DND-41 (cell line): Measurements from ENCODE around the gene GGTA1.

Experiments used
- EZH2 ChIP-seq: IDR thresholded peaks from 3 replicates; pipeline ENCODE4 v1.6.1; 2012; ENCODE audit warnings: borderline replicate concordance, low read depth, mild to moderate bottlenecking, moderate library complexity, low read length, inconsistent platforms; ENCODE audit not compliant: severe bottlenecking
- TF ChIP-seq, protein P1 (sequence below): IDR thresholded peaks from 2 replicates; pipeline ENCODE4 v1.5.1; 2012; ENCODE audit warnings: borderline replicate concordance, low read length, moderate library complexity, mild to moderate bottlenecking; ENCODE audit not compliant: poor library complexity, severe bottlenecking; ENCODE audit errors: extremely low read depth

DNA sequence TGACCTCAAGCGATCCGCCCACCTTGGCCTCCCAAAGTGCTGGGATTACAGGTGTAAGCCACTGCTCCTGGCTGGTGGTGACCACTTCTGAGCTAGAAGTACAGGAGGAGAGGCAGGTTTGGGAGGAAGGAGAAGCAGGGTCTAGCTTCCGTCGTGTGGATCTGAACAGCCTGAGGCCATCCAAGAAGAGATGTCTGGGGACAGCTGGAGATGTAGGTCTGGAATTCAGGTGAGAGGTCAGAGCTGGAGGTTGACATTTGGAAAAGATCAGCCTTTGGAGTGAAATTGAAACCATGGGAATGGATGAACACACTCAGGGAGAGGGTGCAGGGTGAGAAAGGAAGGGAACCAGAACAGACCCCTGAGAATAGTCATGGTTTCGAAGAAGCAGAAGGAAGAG lies 33.2 kb upstream of the GGTA1 start:
- TF ChIP-seq, protein P1, sequence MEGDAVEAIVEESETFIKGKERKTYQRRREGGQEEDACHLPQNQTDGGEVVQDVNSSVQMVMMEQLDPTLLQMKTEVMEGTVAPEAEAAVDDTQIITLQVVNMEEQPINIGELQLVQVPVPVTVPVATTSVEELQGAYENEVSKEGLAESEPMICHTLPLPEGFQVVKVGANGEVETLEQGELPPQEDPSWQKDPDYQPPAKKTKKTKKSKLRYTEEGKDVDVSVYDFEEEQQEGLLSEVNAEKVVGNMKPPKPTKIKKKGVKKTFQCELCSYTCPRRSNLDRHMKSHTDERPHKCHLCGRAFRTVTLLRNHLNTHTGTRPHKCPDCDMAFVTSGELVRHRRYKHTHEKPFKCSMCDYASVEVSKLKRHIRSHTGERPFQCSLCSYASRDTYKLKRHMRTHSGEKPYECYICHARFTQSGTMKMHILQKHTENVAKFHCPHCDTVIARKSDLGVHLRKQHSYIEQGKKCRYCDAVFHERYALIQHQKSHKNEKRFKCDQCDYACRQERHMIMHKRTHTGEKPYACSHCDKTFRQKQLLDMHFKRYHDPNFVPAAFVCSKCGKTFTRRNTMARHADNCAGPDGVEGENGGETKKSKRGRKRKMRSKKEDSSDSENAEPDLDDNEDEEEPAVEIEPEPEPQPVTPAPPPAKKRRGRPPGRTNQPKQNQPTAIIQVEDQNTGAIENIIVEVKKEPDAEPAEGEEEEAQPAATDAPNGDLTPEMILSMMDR, result no peak
- no peak for TF ChIP-seq EZH2
